Astrocyte (in vitro differentiated cells and primary cell): ENCODE measurements around the gene SSBP3. TPM values are rescaled to one million over a fixed set of nuclear protein-coding genes. Genes with fewer than 3 reads are reported as not detected.

ENCODE experiments used
- DNase-seq: peaks from one replicate; pipeline ENCODE4 v3.0.0-alpha.2; 2010; ENCODE audit warnings: low read depth
- FAIRE-seq: peaks from 2 replicates; lab custom pipeline; 2011; peaks lifted over from hg19 to GRCh38; lab: Jason Lieb, UNC
- H2AFZ ChIP-seq: 2 replicates; pipeline ENCODE4 v1.6.0; 2012; ENCODE audit warnings: low read depth, low read length, inconsistent platforms
- H3K27ac ChIP-seq: 2 replicates; pipeline ENCODE4 v1.5.1; 2011; ENCODE audit warnings: low read depth, low read length, inconsistent platforms
- H3K27me3 ChIP-seq: 2 replicates; pipeline ENCODE4 v1.6.0; 2011; ENCODE audit warnings: low read length, inconsistent platforms; ENCODE audit not compliant: insufficient read depth
- H3K36me3 ChIP-seq: 2 replicates; pipeline ENCODE4 v1.5.1; 2011; ENCODE audit warnings: low read length, inconsistent platforms; ENCODE audit not compliant: insufficient read depth
- H3K4me1 ChIP-seq: 2 replicates; pipeline ENCODE4 v1.5.1; 2011; ENCODE audit warnings: low read length, inconsistent platforms; ENCODE audit not compliant: insufficient read depth
- H3K4me2 ChIP-seq: 2 replicates; pipeline ENCODE4 v1.6.0; 2012; ENCODE audit warnings: low read length, inconsistent platforms
- H3K4me3 ChIP-seq: 2 replicates; pipeline ENCODE4 v1.5.1; 2011; ENCODE audit warnings: low read depth, mild to moderate bottlenecking, low read length, inconsistent platforms; ENCODE audit not compliant: insufficient read depth
- H3K79me2 ChIP-seq: 2 replicates; pipeline ENCODE4 v1.6.0; 2012; ENCODE audit warnings: mild to moderate bottlenecking, low read length, inconsistent platforms; ENCODE audit not compliant: insufficient read depth
- H3K9ac ChIP-seq: 2 replicates; pipeline ENCODE4 v1.6.0; 2012; ENCODE audit warnings: mild to moderate bottlenecking, low read length, inconsistent platforms
- H3K9me3 ChIP-seq: 2 replicates; pipeline ENCODE4 v1.5.1; 2012; ENCODE audit warnings: low read depth, mild to moderate bottlenecking, low read length, inconsistent platforms; ENCODE audit not compliant: insufficient read depth
- H4K20me1 ChIP-seq: 2 replicates; pipeline ENCODE4 v1.6.0; 2012; ENCODE audit warnings: low read length, inconsistent platforms; ENCODE audit not compliant: insufficient read depth
- H3K27ac Mint-ChIP-seq: one replicate; pipeline ENCODE4 v1.8.0; 2021; ENCODE audit warnings: mild to moderate bottlenecking, mixed read lengths; ENCODE audit not compliant: unreplicated experiment
- H3K27me3 Mint-ChIP-seq: one replicate; pipeline ENCODE4 v1.8.0; 2021; ENCODE audit warnings: low read depth, mixed read lengths; ENCODE audit not compliant: unreplicated experiment
- H3K36me3 Mint-ChIP-seq: one replicate; pipeline ENCODE4 v1.8.0; 2021; ENCODE audit warnings: low read depth, mixed read lengths; ENCODE audit not compliant: unreplicated experiment
- H3K4me1 Mint-ChIP-seq: one replicate; pipeline ENCODE4 v1.8.0; 2021; ENCODE audit warnings: low read depth, mixed read lengths; ENCODE audit not compliant: unreplicated experiment
- H3K4me3 Mint-ChIP-seq: one replicate; pipeline ENCODE4 v1.8.0; 2021; ENCODE audit warnings: mild to moderate bottlenecking, moderate library complexity, mixed read lengths; ENCODE audit not compliant: unreplicated experiment
- H3K9me3 Mint-ChIP-seq: one replicate; pipeline ENCODE4 v1.8.0; 2021; ENCODE audit warnings: mild to moderate bottlenecking, mixed read lengths; ENCODE audit not compliant: unreplicated experiment
- EZH2 ChIP-seq: IDR thresholded peaks from 2 replicates; pipeline ENCODE4 v1.6.1; 2012; ENCODE audit warnings: mild to moderate bottlenecking, low read length, inconsistent platforms; ENCODE audit not compliant: insufficient read depth
- total RNA-seq: library from RNA; stranded (reverse); gene quantifications from 2 replicates; pipeline ENCODE4 v1.2.1, GENCODE V29; 2021
- TF ChIP-seq, protein P1 (sequence below): IDR thresholded peaks from 2 replicates; pipeline ENCODE4 v1.5.1; 2011; ENCODE audit warnings: low read depth, mild to moderate bottlenecking, inconsistent platforms, low read length, moderate library complexity; ENCODE audit not compliant: insufficient read depth

The SSBP3 gene
- total RNA-seq, 1 donor from 2014 or later, result 89.8 TPM

DNA sequence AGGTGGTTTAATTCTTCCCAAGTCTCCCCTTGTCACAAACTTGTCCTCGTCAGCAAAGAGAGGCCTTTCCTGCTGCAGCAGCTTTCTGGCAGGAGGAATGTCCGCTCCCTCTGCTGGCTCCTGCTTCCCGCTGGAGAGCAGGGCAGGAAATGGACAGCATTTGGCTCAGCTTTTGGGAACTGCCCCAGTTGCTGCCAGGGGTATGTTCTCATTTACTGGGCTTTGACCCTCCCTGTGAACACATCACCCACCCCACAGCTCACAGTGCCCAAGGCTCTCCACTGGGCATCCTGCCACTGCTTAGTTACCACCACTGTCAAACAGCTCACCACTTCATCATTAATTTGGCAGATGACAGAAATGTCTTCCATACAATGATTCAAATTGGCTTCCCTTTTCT is 130.8 kb downstream of the SSBP3 start:
- Histone ChIP-seq H3K4me1 (peaks cover 48% of the 10 kb centered on the region), H3K79me2 (no peaks in the 10 kb centered on the region), H3K9ac (peak overlapping the region; percentile 13), H3K27me3 (no peaks in the 10 kb centered on the region), H3K36me3 (peaks cover 4% of the 10 kb centered on the region), H3K4me2 (peak overlapping the region; percentile 3), H3K27ac (no peak overlapping the region), H3K4me3 (no peak overlapping the region), H2AFZ (no peak overlapping the region), H3K9me3 (no peaks in the 10 kb centered on the region), H4K20me1 (peaks cover 37% of the 10 kb centered on the region)
- no peak overlapping the region for H3K27ac Mint-ChIP-seq
- DNase-seq (peak; percentile 72), FAIRE-seq (peak; percentile 20)
- TF ChIP-seq, protein P1, sequence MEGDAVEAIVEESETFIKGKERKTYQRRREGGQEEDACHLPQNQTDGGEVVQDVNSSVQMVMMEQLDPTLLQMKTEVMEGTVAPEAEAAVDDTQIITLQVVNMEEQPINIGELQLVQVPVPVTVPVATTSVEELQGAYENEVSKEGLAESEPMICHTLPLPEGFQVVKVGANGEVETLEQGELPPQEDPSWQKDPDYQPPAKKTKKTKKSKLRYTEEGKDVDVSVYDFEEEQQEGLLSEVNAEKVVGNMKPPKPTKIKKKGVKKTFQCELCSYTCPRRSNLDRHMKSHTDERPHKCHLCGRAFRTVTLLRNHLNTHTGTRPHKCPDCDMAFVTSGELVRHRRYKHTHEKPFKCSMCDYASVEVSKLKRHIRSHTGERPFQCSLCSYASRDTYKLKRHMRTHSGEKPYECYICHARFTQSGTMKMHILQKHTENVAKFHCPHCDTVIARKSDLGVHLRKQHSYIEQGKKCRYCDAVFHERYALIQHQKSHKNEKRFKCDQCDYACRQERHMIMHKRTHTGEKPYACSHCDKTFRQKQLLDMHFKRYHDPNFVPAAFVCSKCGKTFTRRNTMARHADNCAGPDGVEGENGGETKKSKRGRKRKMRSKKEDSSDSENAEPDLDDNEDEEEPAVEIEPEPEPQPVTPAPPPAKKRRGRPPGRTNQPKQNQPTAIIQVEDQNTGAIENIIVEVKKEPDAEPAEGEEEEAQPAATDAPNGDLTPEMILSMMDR, result no peak
- TF ChIP-seq EZH2, result no peak
- H3K4me1 Mint-ChIP-seq, result peaks cover 68% of the 10 kb centered on the region
- H3K9me3 Mint-ChIP-seq, result no peaks in the 10 kb centered on the region
- peaks cover 19% of the 10 kb centered on the region for H3K36me3 Mint-ChIP-seq
- H3K27me3 Mint-ChIP-seq, result no peaks in the 10 kb centered on the region
- H3K4me3 Mint-ChIP-seq, result no peak overlapping the region

DNA sequence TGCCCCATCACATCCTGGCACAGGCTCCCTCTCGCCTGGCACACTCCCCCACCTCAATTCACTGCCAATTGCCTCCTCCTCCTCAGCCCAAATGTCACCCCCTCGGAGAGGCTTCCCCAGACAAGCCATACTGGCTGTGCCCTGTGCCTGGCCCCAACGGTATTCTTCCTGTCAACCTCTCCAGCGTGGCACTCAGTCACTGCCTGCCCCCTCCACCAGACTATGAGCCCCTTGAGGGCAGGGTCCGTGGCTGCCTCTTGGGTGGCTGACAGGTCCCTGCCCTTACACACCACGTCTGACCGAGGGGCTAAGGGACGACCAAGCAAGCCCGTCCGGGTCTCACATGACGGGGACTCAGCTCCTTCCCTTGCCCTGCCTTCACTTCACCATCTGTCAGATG is 131.3 kb downstream of the SSBP3 start:
- H3K4me1 ChIP-seq, result peaks cover 46% of the 10 kb centered on the region
- Mint-ChIP-seq H3K27me3 (no peaks in the 10 kb centered on the region), H3K36me3 (peaks cover 18% of the 10 kb centered on the region), H3K4me3 (no peak overlapping the region), H3K27ac (peak overlapping the region; percentile 69), H3K4me1 (peaks cover 64% of the 10 kb centered on the region), H3K9me3 (no peaks in the 10 kb centered on the region)
- TF ChIP-seq, protein P1, result no peak
- no peak for TF ChIP-seq EZH2
- no peaks in the 10 kb centered on the region for H3K79me2 ChIP-seq
- H3K4me2 ChIP-seq, result peak overlapping the region; percentile 3
- no peaks in the 10 kb centered on the region for H3K9me3 ChIP-seq
- FAIRE-seq (no peak), DNase-seq (no peak)
- H3K4me3 ChIP-seq, result no peak overlapping the region
- no peak overlapping the region for H3K27ac ChIP-seq
- H2AFZ ChIP-seq, result no peak overlapping the region
- H3K9ac ChIP-seq, result peak overlapping the region; percentile 13
- H4K20me1 ChIP-seq, result peaks cover 42% of the 10 kb centered on the region
- H3K27me3 ChIP-seq, result no peaks in the 10 kb centered on the region
- peaks cover under 1% of the 10 kb centered on the region for H3K36me3 ChIP-seq

DNA sequence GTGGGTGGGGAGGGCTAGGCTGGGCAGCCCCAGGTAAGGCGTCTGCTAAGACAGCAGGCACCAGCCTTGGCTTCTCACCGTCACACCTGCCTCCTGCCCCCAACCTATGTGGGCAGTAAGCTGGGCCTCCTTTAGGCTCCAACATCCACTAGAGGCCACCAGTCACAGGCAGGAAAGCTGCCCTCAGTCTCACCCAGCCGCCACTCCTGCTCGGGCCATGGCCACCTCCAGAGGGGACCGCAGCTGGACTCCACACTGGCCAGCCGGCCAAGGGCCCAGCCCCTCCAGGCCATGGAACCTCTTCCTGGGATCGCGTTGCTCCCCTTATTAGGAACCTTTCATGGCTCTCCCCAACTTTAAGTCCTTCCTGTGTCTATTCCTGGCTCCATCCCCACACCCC is 131.7 kb downstream of the SSBP3 start:
- H3K4me1 Mint-ChIP-seq, result peaks cover 60% of the 10 kb centered on the region
- H3K36me3 Mint-ChIP-seq, result peaks cover 15% of the 10 kb centered on the region
- H3K79me2 ChIP-seq, result no peaks in the 10 kb centered on the region
- no peaks in the 10 kb centered on the region for H3K27me3 ChIP-seq
- no peak overlapping the region for H3K9ac ChIP-seq
- no peak overlapping the region for H3K4me3 ChIP-seq
- H4K20me1 ChIP-seq, result peaks cover 46% of the 10 kb centered on the region
- DNase-seq (no peak), FAIRE-seq (no peak)
- peaks cover 46% of the 10 kb centered on the region for H3K4me1 ChIP-seq
- H3K27ac Mint-ChIP-seq, result peak overlapping the region; percentile 69
- TF ChIP-seq, protein P1, result no peak
- TF ChIP-seq EZH2, result no peak
- no peaks in the 10 kb centered on the region for H3K9me3 Mint-ChIP-seq
- no peaks in the 10 kb centered on the region for H3K27me3 Mint-ChIP-seq
- H3K36me3 ChIP-seq, result no peaks in the 10 kb centered on the region
- H3K27ac ChIP-seq, result no peak overlapping the region
- no peak overlapping the region for H3K4me2 ChIP-seq
- H3K4me3 Mint-ChIP-seq, result no peak overlapping the region
- H3K9me3 ChIP-seq, result no peaks in the 10 kb centered on the region
- no peak overlapping the region for H2AFZ ChIP-seq
